Measurements from ENCODE around the gene PKD2.

Gene PKD2

DNA sequence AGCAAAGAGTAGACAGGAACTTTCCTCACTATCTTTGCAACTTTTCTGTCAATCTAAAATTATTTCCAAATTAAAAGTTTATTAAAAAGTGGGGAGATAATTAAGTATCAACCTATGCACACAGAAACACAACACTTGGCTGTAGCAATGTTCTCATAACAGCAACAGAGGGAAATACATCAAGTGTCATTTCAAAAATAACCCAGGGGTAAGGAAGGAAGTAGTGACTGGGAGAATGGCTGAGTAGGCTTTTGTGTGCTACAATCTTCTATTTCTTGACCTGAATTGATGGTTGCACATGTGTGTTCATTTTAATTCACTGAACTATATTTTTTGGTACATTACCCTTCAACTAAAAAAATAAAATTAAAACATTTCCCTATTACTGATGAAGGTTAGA is 83.5 kb downstream of the PKD2 start:
- TF ChIP-seq, protein P1, sequence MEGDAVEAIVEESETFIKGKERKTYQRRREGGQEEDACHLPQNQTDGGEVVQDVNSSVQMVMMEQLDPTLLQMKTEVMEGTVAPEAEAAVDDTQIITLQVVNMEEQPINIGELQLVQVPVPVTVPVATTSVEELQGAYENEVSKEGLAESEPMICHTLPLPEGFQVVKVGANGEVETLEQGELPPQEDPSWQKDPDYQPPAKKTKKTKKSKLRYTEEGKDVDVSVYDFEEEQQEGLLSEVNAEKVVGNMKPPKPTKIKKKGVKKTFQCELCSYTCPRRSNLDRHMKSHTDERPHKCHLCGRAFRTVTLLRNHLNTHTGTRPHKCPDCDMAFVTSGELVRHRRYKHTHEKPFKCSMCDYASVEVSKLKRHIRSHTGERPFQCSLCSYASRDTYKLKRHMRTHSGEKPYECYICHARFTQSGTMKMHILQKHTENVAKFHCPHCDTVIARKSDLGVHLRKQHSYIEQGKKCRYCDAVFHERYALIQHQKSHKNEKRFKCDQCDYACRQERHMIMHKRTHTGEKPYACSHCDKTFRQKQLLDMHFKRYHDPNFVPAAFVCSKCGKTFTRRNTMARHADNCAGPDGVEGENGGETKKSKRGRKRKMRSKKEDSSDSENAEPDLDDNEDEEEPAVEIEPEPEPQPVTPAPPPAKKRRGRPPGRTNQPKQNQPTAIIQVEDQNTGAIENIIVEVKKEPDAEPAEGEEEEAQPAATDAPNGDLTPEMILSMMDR (IDR thresholded peaks at IDR 0.05; ENCODE audit: low read depth, low read length), result no peak
- H3K4me3 ChIP-seq (ENCODE audit: low read depth, low read length), result no peak overlapping the region

DNA sequence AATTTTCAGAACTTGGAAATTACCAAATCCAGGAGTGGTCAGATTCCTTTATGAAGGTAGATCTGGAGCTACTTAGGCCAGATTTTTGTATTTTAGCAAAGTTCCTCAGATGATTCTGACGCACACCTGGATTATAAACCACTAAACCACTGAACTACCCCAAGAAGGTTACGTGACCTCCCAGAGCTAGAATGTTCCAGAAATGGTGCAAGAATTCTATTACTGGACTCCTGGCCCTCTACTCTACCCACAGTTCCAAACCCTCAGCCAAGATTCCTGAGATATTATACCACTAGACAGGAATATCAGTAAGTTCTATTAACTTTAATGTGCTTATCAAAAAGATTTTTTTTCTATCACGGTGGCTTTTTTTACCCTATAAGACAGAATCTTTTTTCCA is 83.9 kb downstream of the PKD2 start:
- H3K4me3 ChIP-seq (ENCODE audit: low read depth, low read length), result no peak overlapping the region
- TF ChIP-seq, protein P1 (IDR thresholded peaks at IDR 0.05; ENCODE audit: low read depth, low read length), result no peak

DNA sequence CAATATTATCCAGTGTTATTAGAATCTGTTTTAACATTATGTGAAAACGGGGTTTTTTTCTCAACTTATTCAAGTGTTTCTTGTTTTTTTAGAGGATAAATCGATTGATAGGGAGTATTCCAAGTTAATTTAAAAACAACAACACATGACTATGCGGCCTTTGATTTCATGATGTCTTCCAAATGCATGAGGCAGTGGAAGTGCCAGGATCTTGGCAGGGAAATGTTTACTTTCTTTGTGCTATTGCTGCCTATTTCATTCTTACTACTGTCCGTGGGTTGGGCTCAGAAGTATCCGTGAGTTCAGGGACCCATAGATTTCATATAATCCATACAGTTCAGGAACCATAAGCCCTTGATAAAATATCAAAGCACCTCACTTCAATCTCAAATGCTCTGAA is 86.4 kb downstream of the PKD2 start:
- TF ChIP-seq, protein P1 (IDR thresholded peaks at IDR 0.05; ENCODE audit: low read depth, low read length), result no peak
- no peak overlapping the region for H3K4me3 ChIP-seq (ENCODE audit: low read depth, low read length)

DNA sequence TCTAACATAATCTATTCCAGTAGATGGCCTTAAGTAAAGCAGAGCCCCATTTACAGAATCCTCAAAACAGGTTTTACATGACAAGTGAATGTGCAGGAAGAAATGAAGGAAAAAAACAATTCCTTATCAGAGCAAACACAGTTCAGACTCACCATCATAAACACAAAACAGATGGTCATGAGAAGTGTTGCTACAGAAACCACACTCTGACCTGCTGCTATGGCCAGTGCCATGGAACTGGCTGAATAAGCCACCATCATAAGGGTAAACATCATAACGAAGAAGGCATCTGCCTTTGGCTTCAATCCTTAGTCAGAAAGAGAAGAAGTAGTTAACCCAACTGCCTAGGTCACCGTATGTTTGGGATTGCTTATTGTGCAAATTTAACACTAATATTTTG is 89.9 kb downstream of the PKD2 start:
- TF ChIP-seq, protein P1 (IDR thresholded peaks at IDR 0.05; ENCODE audit: low read depth, low read length), result no peak

DNA sequence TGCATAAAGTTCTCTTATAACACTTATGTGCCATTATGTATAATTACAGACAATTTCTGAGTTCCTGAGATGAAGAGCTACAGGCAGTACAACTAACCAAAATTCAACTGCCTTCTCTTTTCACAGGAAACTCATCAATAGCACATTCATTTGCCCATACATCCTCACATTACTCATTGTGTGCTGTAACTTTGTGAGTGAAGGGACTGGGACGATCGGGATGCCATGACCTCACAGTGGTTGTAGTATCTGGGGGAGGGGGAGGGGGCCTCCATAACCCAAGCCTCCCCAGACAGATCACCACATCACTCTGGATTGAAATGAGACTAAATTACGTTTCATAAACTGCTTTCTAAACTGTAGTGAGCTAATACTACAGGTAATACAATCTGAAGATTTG is 90.3 kb downstream of the PKD2 start:
- TF ChIP-seq, protein P1 (IDR thresholded peaks at IDR 0.05; ENCODE audit: low read depth, low read length), result no peak
- no peak overlapping the region for H3K4me3 ChIP-seq (ENCODE audit: low read depth, low read length)

More for the DNA sequence above, 89.9 kb downstream of the PKD2 start:
- no peak overlapping the region for H3K4me3 ChIP-seq (ENCODE audit: low read depth, low read length)

DNA sequence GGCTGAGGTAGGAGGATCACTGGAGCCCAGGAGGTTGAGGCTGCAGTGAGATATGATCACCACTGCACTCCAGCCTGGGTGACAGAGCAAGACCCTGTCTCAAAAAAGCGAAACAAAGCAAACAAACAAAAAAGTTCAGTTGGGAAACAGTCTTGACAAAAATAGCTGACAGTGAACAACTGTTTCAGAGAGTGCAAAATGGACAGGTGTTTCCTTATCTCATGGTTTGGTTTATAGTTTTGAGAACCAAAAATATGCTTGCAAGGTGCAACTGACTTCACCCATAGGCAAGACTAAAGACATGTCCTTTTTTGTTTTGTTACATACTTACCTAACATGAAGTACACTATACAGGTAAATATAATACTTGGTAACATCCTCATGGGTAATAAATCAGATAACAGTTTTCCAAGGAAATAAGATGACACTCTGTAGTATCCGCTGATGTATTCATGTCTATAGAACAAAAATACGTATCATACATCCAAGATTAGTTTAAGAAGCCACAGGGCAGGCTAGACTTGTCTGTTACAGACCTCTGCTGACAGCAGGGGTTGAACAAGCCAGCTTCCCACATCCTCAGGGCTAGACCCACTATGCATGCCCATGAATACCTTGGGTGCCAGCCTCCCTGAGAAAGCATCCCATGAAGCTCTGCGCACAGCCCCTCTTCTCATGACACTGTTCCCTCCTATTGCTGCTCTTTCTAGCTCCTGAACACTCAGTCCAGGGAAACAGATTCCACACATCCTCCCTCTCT is 91.7 kb downstream of the PKD2 start:
- no peak overlapping the region for H3K4me3 ChIP-seq (ENCODE audit: low read depth, low read length)
- TF ChIP-seq, protein P1 (IDR thresholded peaks at IDR 0.05; ENCODE audit: low read depth, low read length), result no peak

DNA sequence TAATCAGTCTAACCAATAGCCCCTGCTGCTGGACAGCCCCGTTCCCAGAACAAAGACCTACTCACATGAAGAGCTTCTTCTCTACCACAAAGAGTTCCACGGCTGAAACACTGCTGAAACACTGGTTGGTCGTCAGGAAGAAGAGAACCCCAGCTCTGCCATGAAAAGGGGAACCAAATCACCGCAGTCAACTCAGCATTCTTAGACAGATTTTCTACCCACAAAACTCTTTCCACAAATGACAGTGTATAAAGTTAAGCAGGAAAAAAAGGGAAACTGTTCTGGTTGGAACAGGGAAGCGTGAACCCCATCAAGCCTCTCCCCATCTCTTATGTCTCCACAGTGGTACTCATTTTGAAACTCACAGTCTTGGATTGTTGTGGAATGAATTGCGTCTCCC is 93.7 kb downstream of the PKD2 start:
- TF ChIP-seq, protein P1 (IDR thresholded peaks at IDR 0.05; ENCODE audit: low read depth, low read length), result no peak
- H3K4me3 ChIP-seq (ENCODE audit: low read depth, low read length), result no peak overlapping the region
